Prostate gland (tissue), 2 donors: ENCODE results near the gene SPDL1.

Source experiments
- POLR2A ChIP-seq: fragments of 450-650 bp; IDR thresholded peaks from one replicate; pipeline ENCODE4 v1.6.1; 2016; ENCODE audit warnings: antibody characterized with exemption, mild to moderate bottlenecking
- POLR2AphosphoS5 ChIP-seq: sonication (generic); formaldehyde crosslinking; IDR thresholded peaks from one replicate; pipeline ENCODE4 v1.6.1; 2017; ENCODE audit warnings: antibody characterized with exemption
- TF ChIP-seq, protein P1 (sequence below), 4 experiments: fragments of 200-600 bp in 2 of 4; fragments of 450-650 bp in 2 of 4; sonication (generic) in 2 of 4; IDR thresholded peaks; 1 replicate in 3 of 4; 2 replicates in 1 of 4; pipeline ENCODE4 v1.5.1; 2016 to 2019; ENCODE audit warnings: antibody characterized with exemption in 4 of 4, mild to moderate bottlenecking in 2 of 4, moderate library complexity in 2 of 4

DNA sequence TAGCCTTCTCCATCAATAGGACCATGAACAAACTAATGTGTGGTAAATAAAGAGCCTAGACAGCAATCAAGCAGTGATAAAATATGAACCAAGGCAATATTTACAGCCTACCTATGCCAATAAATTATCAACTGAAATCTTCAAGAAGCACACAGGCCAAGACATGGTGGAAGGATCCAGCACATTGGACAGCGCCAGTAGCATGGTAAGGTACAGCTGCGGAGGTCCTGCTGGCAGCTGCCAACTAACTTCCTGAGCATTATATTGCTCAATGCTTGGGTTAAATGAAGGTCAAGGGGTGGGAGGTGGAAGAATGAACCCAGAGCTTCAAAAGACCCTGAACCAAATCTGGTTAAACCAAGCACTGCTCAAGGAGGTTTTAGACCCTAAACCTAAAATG is 16.5 kb upstream of the SPDL1 start:
- TF ChIP-seq, protein P1, sequence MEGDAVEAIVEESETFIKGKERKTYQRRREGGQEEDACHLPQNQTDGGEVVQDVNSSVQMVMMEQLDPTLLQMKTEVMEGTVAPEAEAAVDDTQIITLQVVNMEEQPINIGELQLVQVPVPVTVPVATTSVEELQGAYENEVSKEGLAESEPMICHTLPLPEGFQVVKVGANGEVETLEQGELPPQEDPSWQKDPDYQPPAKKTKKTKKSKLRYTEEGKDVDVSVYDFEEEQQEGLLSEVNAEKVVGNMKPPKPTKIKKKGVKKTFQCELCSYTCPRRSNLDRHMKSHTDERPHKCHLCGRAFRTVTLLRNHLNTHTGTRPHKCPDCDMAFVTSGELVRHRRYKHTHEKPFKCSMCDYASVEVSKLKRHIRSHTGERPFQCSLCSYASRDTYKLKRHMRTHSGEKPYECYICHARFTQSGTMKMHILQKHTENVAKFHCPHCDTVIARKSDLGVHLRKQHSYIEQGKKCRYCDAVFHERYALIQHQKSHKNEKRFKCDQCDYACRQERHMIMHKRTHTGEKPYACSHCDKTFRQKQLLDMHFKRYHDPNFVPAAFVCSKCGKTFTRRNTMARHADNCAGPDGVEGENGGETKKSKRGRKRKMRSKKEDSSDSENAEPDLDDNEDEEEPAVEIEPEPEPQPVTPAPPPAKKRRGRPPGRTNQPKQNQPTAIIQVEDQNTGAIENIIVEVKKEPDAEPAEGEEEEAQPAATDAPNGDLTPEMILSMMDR (IDR thresholded peaks at IDR 0.05) = no peak
- TF ChIP-seq POLR2AphosphoS5 (no peak), POLR2A (no peak)
